Measurements from ENCODE around the gene PPP2R3A. TPM values are rescaled to one million over a fixed set of nuclear protein-coding genes. Genes with fewer than 3 reads are reported as not detected.

PPP2R3A gene
- total RNA-seq, 2 experiments from 2014 or later = 0.17 to 0.23 TPM

DNA sequence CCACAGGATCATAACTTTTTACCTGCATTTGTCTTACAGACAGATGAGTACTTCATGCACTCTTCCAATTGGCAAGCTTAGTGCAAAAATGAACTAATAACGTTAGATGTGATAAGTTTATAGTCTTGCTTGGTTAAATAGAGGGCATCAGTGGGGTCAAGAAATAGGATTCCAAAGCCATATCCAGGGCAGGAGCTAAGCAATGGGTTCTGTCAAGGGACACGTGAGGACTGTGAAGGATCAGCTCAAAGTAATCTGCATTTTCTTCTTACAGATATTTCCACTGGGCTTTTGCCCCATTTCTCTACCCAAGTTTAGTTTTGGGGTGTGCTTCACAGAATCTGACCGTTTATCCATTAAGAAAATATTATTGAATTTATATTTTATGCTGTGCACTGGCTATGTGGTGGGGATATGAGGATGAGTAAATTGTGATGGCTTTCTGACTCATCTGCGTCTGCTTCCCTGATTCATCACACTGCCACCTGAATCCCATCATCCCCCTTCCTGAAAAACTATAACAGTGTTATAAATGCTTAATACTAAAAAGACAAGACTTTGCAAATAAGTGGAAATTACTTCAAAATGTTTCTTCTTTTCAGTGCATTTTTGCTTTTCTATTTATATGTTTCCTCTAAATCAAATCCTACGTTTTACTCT, 17.5 kb downstream of the PPP2R3A start:
- Mint-ChIP-seq H3K36me3 (no peaks in the 10 kb centered on the region), H3K27ac (no peak overlapping the region), H3K4me1 (no peaks in the 10 kb centered on the region), H3K9me3 (no peaks in the 10 kb centered on the region), H3K4me3 (no peak overlapping the region), H3K27me3 (peaks cover 6% of the 10 kb centered on the region)
- no peak for DNase-seq
- no peak for ATAC-seq (ENCODE audit: low read depth)
- POLR2A ChIA-PET = no interaction called here

DNA sequence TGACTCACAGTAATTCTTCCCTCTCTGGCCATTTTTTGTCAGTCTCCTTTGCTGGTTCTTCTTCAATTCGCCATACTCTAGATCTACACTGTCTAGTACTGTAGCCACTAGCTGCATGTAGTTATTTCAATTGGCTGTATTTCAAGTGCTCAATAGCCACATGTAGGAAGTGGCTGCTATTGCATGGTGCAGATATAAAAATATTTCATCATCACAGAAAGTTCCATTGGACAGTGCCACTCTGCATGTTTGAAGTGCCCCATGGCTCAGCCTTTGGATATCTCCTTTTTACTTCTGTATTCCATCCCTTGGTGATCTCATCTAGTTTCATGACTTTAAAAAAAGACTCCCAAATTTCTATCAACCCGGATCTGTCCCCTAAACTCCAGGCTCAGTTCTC, 22.1 kb downstream of the PPP2R3A start:
- H3K27me3 Mint-ChIP-seq = peaks cover 5% of the 10 kb centered on the region
- no peaks in the 10 kb centered on the region for H3K9me3 Mint-ChIP-seq
- peaks cover 4% of the 10 kb centered on the region for H3K4me1 Mint-ChIP-seq
- DNase-seq (no peak), ATAC-seq (ENCODE audit: low read depth) (no peak)
- POLR2A ChIA-PET = no interaction called here
- H3K36me3 Mint-ChIP-seq = no peaks in the 10 kb centered on the region
- H3K4me3 Mint-ChIP-seq = no peak overlapping the region
- no peak overlapping the region for H3K27ac Mint-ChIP-seq

DNA sequence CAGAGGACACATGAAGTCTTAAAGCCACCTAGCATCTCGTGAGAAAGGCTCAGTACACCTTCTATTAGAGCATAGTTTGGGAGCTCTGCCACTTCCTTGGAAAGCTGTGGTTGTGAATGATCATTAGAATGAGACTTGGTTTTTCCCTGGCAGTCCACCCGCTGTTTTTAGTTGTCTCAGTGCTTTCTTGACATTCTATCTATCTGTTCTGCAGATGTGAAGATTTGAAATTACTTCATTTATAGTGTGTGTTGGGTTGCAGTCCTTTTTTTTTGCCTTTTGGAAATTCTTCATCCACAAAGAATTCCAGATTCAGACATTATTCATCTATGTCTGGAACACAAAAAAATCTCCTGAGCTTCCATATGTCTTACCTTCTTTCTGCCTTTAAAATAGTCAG, 23.7 kb downstream of the PPP2R3A start:
- Mint-ChIP-seq H3K9me3 (no peaks in the 10 kb centered on the region), H3K36me3 (no peaks in the 10 kb centered on the region), H3K4me1 (peaks cover 4% of the 10 kb centered on the region), H3K27ac (no peak overlapping the region), H3K4me3 (no peak overlapping the region), H3K27me3 (peaks cover 4% of the 10 kb centered on the region)
- POLR2A ChIA-PET = no interaction called here
- no peak for ATAC-seq (ENCODE audit: low read depth)
- no peak for DNase-seq

- DNase-seq = no peak
- H3K9me3 Mint-ChIP-seq = no peaks in the 10 kb centered on the region
- H3K4me1 Mint-ChIP-seq = peaks cover 4% of the 10 kb centered on the region
- H3K27me3 Mint-ChIP-seq = peaks cover 9% of the 10 kb centered on the region
- no peaks in the 10 kb centered on the region for H3K36me3 Mint-ChIP-seq
- H3K4me3 Mint-ChIP-seq = no peak overlapping the region
- ATAC-seq (ENCODE audit: low read depth) = no peak
- POLR2A ChIA-PET = no interaction called here
- H3K27ac Mint-ChIP-seq = no peak overlapping the region
Observed at GRCh38 chr3:135990903-135991302, 25.4 kb downstream of the PPP2R3A start.

GRCh38 chr3:135991621-135992020, 26.1 kb downstream of the PPP2R3A start:
- no peaks in the 10 kb centered on the region for H3K9me3 Mint-ChIP-seq

DNA sequence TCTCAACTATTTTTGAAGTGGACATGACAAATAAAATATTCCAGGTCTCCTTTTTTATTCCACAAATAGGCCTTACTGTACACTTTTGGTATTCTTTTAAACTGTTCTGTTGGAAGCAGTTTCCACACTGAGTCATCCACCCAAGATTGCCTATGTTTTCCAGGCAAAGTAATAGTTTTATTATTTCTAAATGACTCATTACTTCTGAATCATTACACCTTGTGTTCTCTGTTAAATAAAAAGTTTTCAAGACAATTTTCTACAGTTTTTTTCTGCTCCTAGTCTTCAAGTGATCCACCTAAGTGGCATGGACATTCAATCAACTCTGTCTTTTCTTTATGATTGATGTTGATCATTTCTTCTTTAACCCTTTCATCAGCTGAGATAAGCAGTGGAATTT, 26.5 kb downstream of the PPP2R3A start:
- H3K27me3 Mint-ChIP-seq = peaks cover 9% of the 10 kb centered on the region
- H3K4me3 Mint-ChIP-seq = no peak overlapping the region
- POLR2A ChIA-PET = no interaction called here
- peaks cover 4% of the 10 kb centered on the region for H3K4me1 Mint-ChIP-seq
- ATAC-seq (ENCODE audit: low read depth) (no peak), DNase-seq (no peak)
- no peaks in the 10 kb centered on the region for H3K9me3 Mint-ChIP-seq
- no peak overlapping the region for H3K27ac Mint-ChIP-seq
- no peaks in the 10 kb centered on the region for H3K36me3 Mint-ChIP-seq

More at GRCh38 chr3:135991621-135992020, 26.1 kb downstream of the PPP2R3A start:
- Mint-ChIP-seq H3K27me3 (peaks cover 9% of the 10 kb centered on the region), H3K36me3 (no peaks in the 10 kb centered on the region), H3K4me1 (peaks cover 4% of the 10 kb centered on the region), H3K27ac (no peak overlapping the region), H3K4me3 (no peak overlapping the region)
- POLR2A ChIA-PET = no interaction called here
- DNase-seq (no peak), ATAC-seq (ENCODE audit: low read depth) (no peak)

DNA sequence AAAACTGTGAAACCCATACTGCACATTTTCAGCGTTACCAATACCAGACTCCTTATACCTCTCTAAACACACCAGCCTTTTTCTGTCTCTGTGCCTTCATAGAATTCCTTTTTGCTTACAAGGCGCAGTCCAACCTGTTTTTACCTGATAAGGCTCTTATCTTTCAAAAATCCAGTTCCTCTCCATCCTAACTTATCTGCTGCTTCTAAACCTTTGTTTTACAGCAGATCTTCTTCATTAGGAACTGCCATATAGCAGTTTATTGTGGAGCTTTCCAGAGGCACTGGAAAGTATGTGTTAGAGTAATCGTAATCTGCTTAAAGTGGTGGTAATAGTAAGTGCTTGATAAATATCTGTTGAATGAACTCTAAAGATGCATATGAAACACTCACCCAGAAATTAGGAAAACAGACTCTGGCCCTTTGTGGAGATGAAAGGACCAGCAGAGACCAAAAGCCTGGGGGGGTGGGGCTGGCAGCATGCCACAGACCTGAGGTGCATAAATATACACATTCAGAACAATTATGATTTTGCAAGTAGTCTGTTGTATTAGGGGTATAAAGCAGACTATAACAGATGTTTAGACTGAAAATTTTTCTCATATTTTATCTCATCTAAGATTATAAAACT, 29.3 kb downstream of the PPP2R3A start:
- no peak overlapping the region for H3K27ac Mint-ChIP-seq
- H3K36me3 Mint-ChIP-seq = no peaks in the 10 kb centered on the region
- H3K9me3 Mint-ChIP-seq = no peaks in the 10 kb centered on the region
- ATAC-seq (ENCODE audit: low read depth) (no peak), DNase-seq (no peak)
- H3K4me1 Mint-ChIP-seq = peaks cover 4% of the 10 kb centered on the region
- POLR2A ChIA-PET = no interaction called here
- H3K27me3 Mint-ChIP-seq = peaks cover 6% of the 10 kb centered on the region
- no peak overlapping the region for H3K4me3 Mint-ChIP-seq

DNA sequence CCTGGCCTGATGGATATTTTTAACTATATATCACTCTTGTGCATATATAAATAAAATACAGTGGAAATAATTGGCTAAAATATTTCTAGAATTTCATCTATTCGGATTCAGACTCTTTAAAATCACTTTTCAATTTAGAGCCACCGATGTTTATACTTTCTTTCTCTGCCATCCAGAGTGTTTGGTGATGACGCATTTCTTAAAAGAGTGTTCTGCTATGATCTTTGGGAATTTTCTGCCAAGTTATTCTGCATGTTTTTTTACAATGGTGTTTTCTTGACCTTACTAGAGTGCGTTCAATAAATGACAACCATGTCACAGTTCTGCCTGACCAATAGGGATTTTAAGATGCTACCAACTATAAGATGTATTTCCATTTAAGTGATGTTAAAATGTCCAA, 30.2 kb downstream of the PPP2R3A start:
- Mint-ChIP-seq H3K9me3 (no peaks in the 10 kb centered on the region), H3K36me3 (no peaks in the 10 kb centered on the region), H3K27ac (no peak overlapping the region), H3K4me1 (peaks cover 4% of the 10 kb centered on the region), H3K27me3 (peaks cover 6% of the 10 kb centered on the region), H3K4me3 (no peak overlapping the region)
- POLR2A ChIA-PET = no interaction called here
- ATAC-seq (ENCODE audit: low read depth) = no peak
- no peak for DNase-seq

DNA sequence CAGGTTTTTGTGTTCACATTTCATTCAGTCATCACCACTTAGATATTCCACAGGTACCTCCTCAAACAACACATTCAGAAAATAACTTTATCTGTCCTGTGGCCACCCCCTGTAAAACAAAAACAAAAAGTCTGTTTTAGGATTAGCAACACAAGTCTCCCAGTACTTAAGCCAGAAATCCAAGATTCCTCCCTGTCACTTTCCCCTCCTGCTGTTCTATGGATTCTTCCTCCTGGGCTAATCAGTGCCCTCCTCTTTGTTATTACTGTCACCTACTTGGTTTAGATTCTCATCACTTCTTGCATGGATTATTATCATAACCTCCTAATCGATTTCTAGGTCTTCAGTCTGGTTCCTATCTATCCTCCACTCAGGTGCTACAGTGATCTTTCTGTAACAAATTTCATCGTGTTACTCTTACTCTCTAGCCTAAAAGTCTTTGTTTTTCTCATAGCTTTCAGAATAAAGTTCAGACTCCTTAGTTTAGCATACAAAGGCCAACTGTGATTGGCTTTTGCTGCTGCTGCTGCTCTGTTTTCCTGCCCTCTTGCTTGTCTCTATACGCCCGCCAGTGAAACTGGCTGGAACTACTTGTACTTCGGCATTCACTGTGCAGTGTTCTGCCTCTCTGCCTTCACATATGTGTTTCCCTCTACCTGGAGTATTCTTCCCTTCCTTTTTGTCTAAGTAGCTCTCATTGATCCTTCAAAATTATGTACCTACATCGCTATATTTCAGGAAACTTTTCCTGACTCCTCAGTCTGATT, 32.2 kb downstream of the PPP2R3A start:
- Mint-ChIP-seq H3K36me3 (no peaks in the 10 kb centered on the region), H3K27me3 (peaks cover 6% of the 10 kb centered on the region), H3K27ac (no peak overlapping the region), H3K4me1 (no peaks in the 10 kb centered on the region), H3K4me3 (no peak overlapping the region), H3K9me3 (peaks cover 4% of the 10 kb centered on the region)
- ATAC-seq (ENCODE audit: low read depth) (no peak), DNase-seq (no peak)
- POLR2A ChIA-PET = no interaction called here

- no peak for DNase-seq
- Mint-ChIP-seq H3K9me3 (no peaks in the 10 kb centered on the region), H3K27ac (no peak overlapping the region), H3K4me1 (peaks cover 2% of the 10 kb centered on the region), H3K36me3 (no peaks in the 10 kb centered on the region), H3K27me3 (no peaks in the 10 kb centered on the region), H3K4me3 (no peak overlapping the region)
- ATAC-seq (ENCODE audit: low read depth) = no peak
- POLR2A ChIA-PET = no interaction called here
Observed at GRCh38 chr3:136008221-136008620, 42.7 kb downstream of the PPP2R3A start.

DNA sequence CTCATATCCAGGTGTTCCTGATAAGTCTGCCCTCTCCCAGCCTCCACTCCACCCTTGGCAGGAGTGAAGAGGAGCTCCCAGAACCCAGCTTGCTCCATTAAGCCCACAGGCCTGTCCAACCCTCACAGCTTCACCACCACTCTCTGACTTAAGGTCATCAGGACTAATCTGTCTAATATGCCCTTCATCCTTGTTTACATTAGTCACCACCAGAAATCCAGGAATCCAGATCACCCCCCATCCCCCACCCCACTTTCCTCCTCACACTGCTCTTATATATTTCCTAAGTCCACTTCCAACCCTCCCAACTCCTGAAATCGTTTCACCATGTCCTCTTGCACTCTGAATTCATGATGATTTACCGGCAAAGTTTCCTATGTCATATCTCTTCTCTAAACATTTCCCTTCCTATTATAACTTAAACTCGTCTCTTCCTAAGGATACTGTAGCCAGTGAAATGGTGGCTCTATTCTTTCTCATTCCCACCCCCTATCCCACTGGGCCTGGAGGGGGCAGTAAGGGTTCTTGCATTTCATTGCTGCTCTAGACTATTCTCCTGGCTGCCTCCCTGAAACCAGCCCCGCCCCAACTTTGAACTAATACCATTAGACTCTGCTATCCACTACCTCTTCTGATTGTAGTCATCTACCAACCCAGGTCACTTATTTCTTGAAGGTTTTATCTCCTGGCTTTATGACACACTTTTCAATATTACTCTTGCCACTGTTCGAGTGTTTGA, 43.4 kb downstream of the PPP2R3A start:
- H3K4me3 Mint-ChIP-seq = no peak overlapping the region
- no peaks in the 10 kb centered on the region for H3K36me3 Mint-ChIP-seq
- H3K27me3 Mint-ChIP-seq = no peaks in the 10 kb centered on the region
- DNase-seq (no peak), ATAC-seq (ENCODE audit: low read depth) (no peak)
- POLR2A ChIA-PET = no interaction called here
- no peaks in the 10 kb centered on the region for H3K4me1 Mint-ChIP-seq
- H3K9me3 Mint-ChIP-seq = no peaks in the 10 kb centered on the region
- no peak overlapping the region for H3K27ac Mint-ChIP-seq

DNA sequence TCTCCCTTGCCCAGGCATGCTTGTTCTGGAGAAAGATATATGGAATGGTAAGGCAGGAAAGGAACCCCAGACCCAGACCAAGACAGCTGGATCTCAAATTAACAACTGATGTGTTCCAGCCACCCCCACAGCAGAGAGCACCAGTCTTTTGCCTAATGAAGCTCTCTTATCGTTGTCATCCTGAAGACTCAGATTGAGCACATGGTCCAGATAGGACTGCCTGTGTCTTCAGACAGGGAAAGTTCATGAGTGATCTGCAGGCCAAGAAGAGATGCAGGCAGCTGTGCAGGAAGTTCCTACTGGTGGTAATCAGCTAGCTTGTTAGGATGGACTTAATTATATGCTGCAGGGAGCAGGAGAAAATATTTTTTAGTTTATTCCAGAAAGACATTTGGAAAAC, 53.3 kb downstream of the PPP2R3A start:
- H3K27ac Mint-ChIP-seq = no peak overlapping the region
- peaks cover 16% of the 10 kb centered on the region for H3K27me3 Mint-ChIP-seq
- no peak for DNase-seq
- H3K4me1 Mint-ChIP-seq = no peaks in the 10 kb centered on the region
- no peaks in the 10 kb centered on the region for H3K9me3 Mint-ChIP-seq
- no peak overlapping the region for H3K4me3 Mint-ChIP-seq
- no peak for ATAC-seq (ENCODE audit: low read depth)
- POLR2A ChIA-PET = no interaction called here
- no peaks in the 10 kb centered on the region for H3K36me3 Mint-ChIP-seq

DNA sequence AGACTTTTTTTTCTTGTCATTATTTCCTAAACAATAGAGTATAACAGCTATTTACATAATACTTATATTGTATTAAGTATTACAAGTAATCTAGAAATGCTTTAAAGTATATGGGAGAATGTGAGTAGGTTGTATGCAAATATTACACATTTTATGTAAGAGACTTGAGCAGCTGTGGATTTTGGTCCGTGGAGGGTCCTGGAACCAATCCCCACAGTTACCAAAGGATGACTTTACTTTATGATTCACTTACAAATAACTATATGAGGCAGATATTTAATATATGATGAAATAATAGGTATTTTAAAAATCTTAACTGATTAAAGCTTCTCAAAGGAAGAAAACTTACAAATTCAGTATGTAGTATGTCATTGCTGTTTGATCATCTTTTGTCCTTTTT, 56.3 kb downstream of the PPP2R3A start:
- no peaks in the 10 kb centered on the region for H3K36me3 Mint-ChIP-seq
- POLR2A ChIA-PET = no interaction called here
- DNase-seq (no peak), ATAC-seq (ENCODE audit: low read depth) (no peak)
- H3K27ac Mint-ChIP-seq = no peak overlapping the region
- no peaks in the 10 kb centered on the region for H3K4me1 Mint-ChIP-seq
- no peaks in the 10 kb centered on the region for H3K9me3 Mint-ChIP-seq
- H3K4me3 Mint-ChIP-seq = no peak overlapping the region
- peaks cover 24% of the 10 kb centered on the region for H3K27me3 Mint-ChIP-seq
